GM13976 (cell line): ENCODE measurements around the gene TMCO4.

Experiments
- DNase-seq: peaks from one replicate; pipeline ENCODE4 v3.0.0; 2012; ENCODE audit warnings: low spot score
- in situ Hi-C: fragments of 300-500 bp; cut with MboI; formaldehyde crosslinking; loops from one replicate; pipeline ENCODE4 v1.12.0; 2022; ENCODE audit warnings: low sequenced_read_pairs, mixed read lengths, inconsistent platforms; ENCODE audit not compliant: unreplicated experiment
- TF ChIP-seq, protein P1 (sequence below): IDR thresholded peaks from 2 replicates; pipeline ENCODE4 v1.5.1; 2012; ENCODE audit warnings: borderline replicate concordance, mild to moderate bottlenecking; ENCODE audit not compliant: insufficient read depth; ENCODE audit errors: extremely low read depth, missing control alignments, control extremely low read depth

TMCO4 gene

GRCh38 chr1:19802269-19802668, 2.6 kb upstream of the TMCO4 start:
- TF ChIP-seq, protein P1, sequence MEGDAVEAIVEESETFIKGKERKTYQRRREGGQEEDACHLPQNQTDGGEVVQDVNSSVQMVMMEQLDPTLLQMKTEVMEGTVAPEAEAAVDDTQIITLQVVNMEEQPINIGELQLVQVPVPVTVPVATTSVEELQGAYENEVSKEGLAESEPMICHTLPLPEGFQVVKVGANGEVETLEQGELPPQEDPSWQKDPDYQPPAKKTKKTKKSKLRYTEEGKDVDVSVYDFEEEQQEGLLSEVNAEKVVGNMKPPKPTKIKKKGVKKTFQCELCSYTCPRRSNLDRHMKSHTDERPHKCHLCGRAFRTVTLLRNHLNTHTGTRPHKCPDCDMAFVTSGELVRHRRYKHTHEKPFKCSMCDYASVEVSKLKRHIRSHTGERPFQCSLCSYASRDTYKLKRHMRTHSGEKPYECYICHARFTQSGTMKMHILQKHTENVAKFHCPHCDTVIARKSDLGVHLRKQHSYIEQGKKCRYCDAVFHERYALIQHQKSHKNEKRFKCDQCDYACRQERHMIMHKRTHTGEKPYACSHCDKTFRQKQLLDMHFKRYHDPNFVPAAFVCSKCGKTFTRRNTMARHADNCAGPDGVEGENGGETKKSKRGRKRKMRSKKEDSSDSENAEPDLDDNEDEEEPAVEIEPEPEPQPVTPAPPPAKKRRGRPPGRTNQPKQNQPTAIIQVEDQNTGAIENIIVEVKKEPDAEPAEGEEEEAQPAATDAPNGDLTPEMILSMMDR, result no peak
- in situ Hi-C loops, result no loop called here

GRCh38 chr1:19800076-19800804, 524 bp upstream of the TMCO4 start:
- in situ Hi-C loops, result no loop called here
- DNase-seq, result peak; percentile 76
- TF ChIP-seq, protein P1, result no peak

More at GRCh38 chr1:19802269-19802668, 2.6 kb upstream of the TMCO4 start:
- DNase-seq, result no peak

DNA sequence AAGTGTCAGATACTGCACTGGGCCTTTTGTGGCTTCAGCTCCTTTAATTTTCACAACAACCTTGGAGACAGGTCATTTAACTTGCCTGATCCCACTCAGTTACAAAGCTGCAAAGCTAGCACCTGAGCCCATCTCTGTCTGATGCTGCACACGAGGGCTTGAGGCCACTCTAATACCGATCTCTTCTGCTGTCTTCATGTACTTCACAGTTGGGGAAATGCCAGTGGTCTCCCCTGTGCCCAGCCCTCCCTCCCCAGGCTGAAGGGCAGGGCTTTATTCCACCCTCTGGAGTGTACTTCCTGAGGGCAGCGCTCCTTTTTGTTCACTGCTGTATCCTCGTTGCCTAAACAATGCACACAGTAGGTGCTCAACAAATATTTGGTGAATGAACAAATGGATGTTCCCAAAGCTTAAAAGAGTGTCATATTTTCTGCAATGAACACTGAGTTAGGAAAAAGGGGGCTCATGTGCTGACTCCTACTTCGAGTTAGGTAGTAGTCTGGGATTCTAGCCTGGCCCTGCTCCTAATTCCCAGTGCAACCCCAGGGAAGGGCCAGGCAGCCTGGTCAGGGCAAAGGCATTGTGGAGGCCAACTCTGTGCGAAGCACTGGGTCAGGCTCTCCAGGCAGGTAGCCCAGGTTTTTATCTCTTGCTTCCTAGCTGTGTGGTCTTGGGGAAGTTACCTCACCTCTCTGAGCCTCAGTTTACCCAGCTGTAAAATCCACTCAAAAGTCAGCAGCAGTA, 1.1 kb downstream of the TMCO4 start:
- DNase-seq, result no peak
- in situ Hi-C loops, result no loop called here

DNA sequence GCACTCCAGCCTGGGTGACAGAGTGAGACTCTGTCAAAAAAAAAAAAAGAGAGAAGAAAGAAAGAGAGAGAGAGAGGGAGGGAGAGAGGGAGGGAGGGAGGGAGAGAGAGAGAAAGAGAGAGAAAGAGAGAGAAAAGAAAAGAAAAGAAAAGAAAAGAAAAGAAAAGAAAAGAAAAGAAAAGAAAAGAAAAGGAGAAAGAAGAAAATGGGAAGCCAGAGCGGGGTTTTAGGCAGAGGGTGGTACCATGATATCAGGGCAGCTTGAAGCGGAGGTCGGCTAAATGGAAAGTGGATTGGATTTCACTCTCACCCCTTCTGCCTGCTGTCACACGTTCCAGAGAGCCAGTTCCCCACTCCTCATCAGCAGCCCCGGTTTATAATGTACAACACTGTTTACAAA, 1.9 kb downstream of the TMCO4 start:
- in situ Hi-C loops, result no loop called here
- no peak for DNase-seq
- TF ChIP-seq, protein P1, result no peak

More for the DNA sequence above, 1.1 kb downstream of the TMCO4 start:
- TF ChIP-seq, protein P1, result no peak

GRCh38 chr1:19794583-19794982, 5.1 kb downstream of the TMCO4 start:
- in situ Hi-C loops, result no loop called here
- no peak for DNase-seq
- TF ChIP-seq, protein P1, result no peak

DNA sequence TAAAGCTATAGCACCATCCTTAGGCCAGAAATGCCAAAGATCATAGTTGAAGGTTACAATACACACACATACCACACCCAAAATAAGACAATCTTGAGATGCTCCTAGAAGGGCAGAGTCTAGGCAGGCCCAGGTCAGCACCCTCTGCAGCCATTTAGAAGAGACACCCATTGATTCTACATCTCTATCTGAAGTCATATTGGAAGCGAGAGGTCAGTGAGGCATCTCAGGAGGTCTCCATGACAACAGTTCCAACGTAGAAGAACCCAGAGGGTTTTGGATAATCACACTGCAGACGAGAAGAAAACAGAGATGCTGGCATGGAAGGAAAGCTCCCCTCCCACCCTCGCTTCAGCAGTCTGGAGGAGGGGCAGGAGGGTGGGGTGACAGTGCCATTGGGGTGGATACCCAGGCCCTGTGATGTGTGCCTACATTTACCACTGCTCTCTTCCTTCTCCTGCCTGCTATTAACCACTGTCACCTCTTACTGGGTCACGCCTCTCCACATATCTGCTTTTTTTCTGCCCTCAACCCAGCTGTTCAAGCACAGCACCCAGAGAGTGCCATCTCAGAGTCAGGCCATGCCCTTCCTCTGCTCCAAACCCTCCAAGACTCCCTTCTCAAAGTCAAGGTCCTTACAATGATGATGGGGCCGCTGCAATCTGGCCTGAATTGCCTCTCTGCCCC, 6.2 kb downstream of the TMCO4 start:
- DNase-seq, result peak; percentile 48
- in situ Hi-C loops, result no loop called here
- TF ChIP-seq, protein P1, result no peak
